Measurements from ENCODE around the gene ADPRHL1.

The ADPRHL1 gene

DNA sequence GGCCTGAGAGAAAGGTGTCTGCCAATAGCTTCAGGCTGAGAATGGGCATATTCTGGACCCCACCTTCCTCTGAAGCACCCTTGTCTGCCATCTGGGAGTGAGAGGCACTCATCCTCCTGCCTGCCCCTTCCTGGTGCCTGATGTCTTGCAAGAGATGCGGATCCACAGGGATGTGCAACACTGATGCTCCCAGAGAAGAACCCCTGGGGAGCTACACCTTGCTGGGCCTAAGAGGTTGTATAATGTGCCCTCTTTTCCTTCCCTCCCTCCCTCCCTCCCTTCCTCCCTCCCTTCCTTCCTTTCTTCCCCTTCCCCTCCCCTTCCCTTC is 34.6 kb downstream of the ADPRHL1 start:
- H2AFZ ChIP-seq (ENCODE audit: low read length), result no peak overlapping the region
- peaks cover 74% of the 10 kb centered on the region for H3K27me3 ChIP-seq (replicated peaks; ENCODE audit: insufficient read depth, low read length)
- no peak for DNase-seq
- H4K20me1 ChIP-seq (ENCODE audit: insufficient read depth, low read length), result no peaks in the 10 kb centered on the region
- H3K27ac ChIP-seq (ENCODE audit: low read length), result no peak overlapping the region
- no peaks in the 10 kb centered on the region for H3K79me2 ChIP-seq (ENCODE audit: low read length)
- no peaks in the 10 kb centered on the region for H3K9me3 ChIP-seq (replicated peaks; ENCODE audit: insufficient read depth, low read length)
- no peak overlapping the region for H3K4me2 ChIP-seq (ENCODE audit: low read depth, low read length)
- no peak overlapping the region for H3K9ac ChIP-seq (ENCODE audit: low read length)
- TF ChIP-seq, protein P1, sequence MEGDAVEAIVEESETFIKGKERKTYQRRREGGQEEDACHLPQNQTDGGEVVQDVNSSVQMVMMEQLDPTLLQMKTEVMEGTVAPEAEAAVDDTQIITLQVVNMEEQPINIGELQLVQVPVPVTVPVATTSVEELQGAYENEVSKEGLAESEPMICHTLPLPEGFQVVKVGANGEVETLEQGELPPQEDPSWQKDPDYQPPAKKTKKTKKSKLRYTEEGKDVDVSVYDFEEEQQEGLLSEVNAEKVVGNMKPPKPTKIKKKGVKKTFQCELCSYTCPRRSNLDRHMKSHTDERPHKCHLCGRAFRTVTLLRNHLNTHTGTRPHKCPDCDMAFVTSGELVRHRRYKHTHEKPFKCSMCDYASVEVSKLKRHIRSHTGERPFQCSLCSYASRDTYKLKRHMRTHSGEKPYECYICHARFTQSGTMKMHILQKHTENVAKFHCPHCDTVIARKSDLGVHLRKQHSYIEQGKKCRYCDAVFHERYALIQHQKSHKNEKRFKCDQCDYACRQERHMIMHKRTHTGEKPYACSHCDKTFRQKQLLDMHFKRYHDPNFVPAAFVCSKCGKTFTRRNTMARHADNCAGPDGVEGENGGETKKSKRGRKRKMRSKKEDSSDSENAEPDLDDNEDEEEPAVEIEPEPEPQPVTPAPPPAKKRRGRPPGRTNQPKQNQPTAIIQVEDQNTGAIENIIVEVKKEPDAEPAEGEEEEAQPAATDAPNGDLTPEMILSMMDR (IDR thresholded peaks at IDR 0.05; ENCODE audit: low read length), result no peak
- TF ChIP-seq EZH2phosphoT487 (IDR thresholded peaks at IDR 0.05; ENCODE audit: low read length), result no peak
- no peak for TF ChIP-seq EZH2 (optimal IDR thresholded peaks at IDR 0.05; ENCODE audit: low read depth, low read length)
- H3F3A ChIP-seq (ENCODE audit: insufficient read depth, low read length), result no peaks in the 10 kb centered on the region
- H3K4me3 ChIP-seq (ENCODE audit: low read length), result no peak overlapping the region
- H3K9me2 ChIP-seq (replicated peaks; ENCODE audit: insufficient read depth, low read length), result no peaks in the 10 kb centered on the region
- no peaks in the 10 kb centered on the region for H3K36me3 ChIP-seq (replicated peaks; ENCODE audit: insufficient read depth, low read length)
- H3K4me1 ChIP-seq (ENCODE audit: low read length), result peaks cover 6% of the 10 kb centered on the region

- Histone ChIP-seq H3K27me3 (replicated peaks; ENCODE audit: insufficient read depth, low read length) (peaks cover 68% of the 10 kb centered on the region), H3K4me2 (ENCODE audit: low read depth, low read length) (no peak overlapping the region), H4K20me1 (ENCODE audit: insufficient read depth, low read length) (no peaks in the 10 kb centered on the region), H3K4me1 (ENCODE audit: low read length) (0 out of 2 replicates have a peak, but pooled peaks cover under 1% of the 10 kb centered on the region), H2AFZ (ENCODE audit: low read length) (no peak overlapping the region), H3K9me3 (replicated peaks; ENCODE audit: insufficient read depth, low read length) (no peaks in the 10 kb centered on the region), H3K9ac (ENCODE audit: low read length) (no peak overlapping the region), H3K9me2 (replicated peaks; ENCODE audit: insufficient read depth, low read length) (no peaks in the 10 kb centered on the region), H3F3A (ENCODE audit: insufficient read depth, low read length) (no peaks in the 10 kb centered on the region), H3K27ac (ENCODE audit: low read length) (no peak overlapping the region), H3K4me3 (ENCODE audit: low read length) (no peak overlapping the region), H3K36me3 (replicated peaks; ENCODE audit: insufficient read depth, low read length) (no peaks in the 10 kb centered on the region), H3K79me2 (ENCODE audit: low read length) (no peaks in the 10 kb centered on the region)
- TF ChIP-seq, protein P1 (IDR thresholded peaks at IDR 0.05; ENCODE audit: low read length), result no peak
- TF ChIP-seq EZH2 (optimal IDR thresholded peaks at IDR 0.05; ENCODE audit: low read depth, low read length) (no peak), EZH2phosphoT487 (IDR thresholded peaks at IDR 0.05; ENCODE audit: low read length) (no peak)
- DNase-seq, result no peak
Measured at GRCh38 chr13:113417836-113418721, 35.2 kb downstream of the ADPRHL1 start.

DNA sequence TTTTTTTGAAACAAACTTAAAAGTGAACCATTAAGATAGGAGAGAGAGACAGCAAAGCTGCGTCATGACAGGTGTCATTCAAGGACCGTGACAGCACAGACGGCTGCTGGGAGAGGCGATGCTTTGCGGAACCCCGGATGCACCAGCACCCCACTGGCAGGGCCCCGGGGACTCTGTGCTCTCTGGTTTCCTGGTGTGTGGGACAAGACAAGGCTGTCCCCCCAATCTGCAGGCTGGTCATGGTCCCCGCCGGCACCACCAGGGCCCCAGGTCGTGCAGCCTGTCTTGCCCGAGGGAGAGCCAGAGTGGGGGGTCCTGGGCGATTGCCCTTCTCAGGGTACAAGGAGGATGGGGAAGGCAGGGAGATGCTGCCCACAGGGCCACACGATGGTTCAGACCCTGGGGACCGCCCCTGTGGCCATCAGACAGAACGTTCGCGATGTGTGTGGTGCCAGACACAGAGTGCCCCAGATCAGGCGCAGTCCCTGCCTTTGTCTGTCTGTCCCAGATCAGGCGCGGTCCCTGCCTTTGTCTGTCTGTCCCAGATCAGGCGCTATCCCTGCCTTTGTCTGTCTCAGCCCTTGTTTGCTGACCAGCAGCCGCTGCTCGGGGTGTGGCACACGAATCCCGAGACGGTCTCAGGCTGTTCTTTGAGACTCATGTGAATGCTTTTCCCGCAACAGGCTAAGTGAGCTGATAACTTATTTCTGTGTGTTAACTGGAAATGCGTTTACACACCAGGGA is 36.1 kb downstream of the ADPRHL1 start:
- no peaks in the 10 kb centered on the region for H4K20me1 ChIP-seq (ENCODE audit: insufficient read depth, low read length)
- no peak overlapping the region for H3K4me2 ChIP-seq (ENCODE audit: low read depth, low read length)
- no peaks in the 10 kb centered on the region for H3K4me1 ChIP-seq (ENCODE audit: low read length)
- DNase-seq, result no peak
- no peak overlapping the region for H2AFZ ChIP-seq (ENCODE audit: low read length)
- H3K9me2 ChIP-seq (replicated peaks; ENCODE audit: insufficient read depth, low read length), result no peaks in the 10 kb centered on the region
- no peaks in the 10 kb centered on the region for H3K9me3 ChIP-seq (replicated peaks; ENCODE audit: insufficient read depth, low read length)
- no peak overlapping the region for H3K9ac ChIP-seq (ENCODE audit: low read length)
- H3K27me3 ChIP-seq (replicated peaks; ENCODE audit: insufficient read depth, low read length), result peaks cover 62% of the 10 kb centered on the region
- no peak overlapping the region for H3K27ac ChIP-seq (ENCODE audit: low read length)
- TF ChIP-seq EZH2phosphoT487 (IDR thresholded peaks at IDR 0.05; ENCODE audit: low read length) (no peak), EZH2 (optimal IDR thresholded peaks at IDR 0.05; ENCODE audit: low read depth, low read length) (no peak)
- TF ChIP-seq, protein P1 (IDR thresholded peaks at IDR 0.05; ENCODE audit: low read length), result no peak
- no peaks in the 10 kb centered on the region for H3K36me3 ChIP-seq (replicated peaks; ENCODE audit: insufficient read depth, low read length)
- H3F3A ChIP-seq (ENCODE audit: insufficient read depth, low read length), result no peaks in the 10 kb centered on the region
- no peaks in the 10 kb centered on the region for H3K79me2 ChIP-seq (ENCODE audit: low read length)
- no peak overlapping the region for H3K4me3 ChIP-seq (ENCODE audit: low read length)

Measured in MM.1S (cell line).